Stromal cell of bone marrow (primary cell): ENCODE data around the gene FAM118B.

ENCODE experiments used
- DNase-seq: peaks from one replicate; pipeline ENCODE4 v3.0.0-alpha.2; 2012; ENCODE audit warnings: low read depth

Gene FAM118B

GRCh38 chr11:126211236-126212088, at the start of gene FAM118B, which contains the start of gene RPUSD4:
Gene FAM118B, plus strand, starts transcription at chr11:126211782. Its CDS starts 23,220 bp downstream, at chr11:126235002.
Gene RPUSD4, minus strand, starts transcription at chr11:126211650. Its CDS starts 12 bp downstream, at chr11:126211638.
- peak; percentile 91 for DNase-seq

GRCh38 chr11:126162306-126163030, 49.1 kb upstream of the FAM118B start:
- DNase-seq = no peak

GRCh38 chr11:126163074-126163700, 48.4 kb upstream of the FAM118B start:
- DNase-seq = peak; percentile 81

GRCh38 chr11:126163779-126164178, 47.8 kb upstream of the FAM118B start:
- no peak for DNase-seq

- no peak for DNase-seq
Observed at GRCh38 chr11:126164781-126165180, 46.8 kb upstream of the FAM118B start.

- DNase-seq = no peak
Observed at GRCh38 chr11:126165311-126165720, 46.3 kb upstream of the FAM118B start.

GRCh38 chr11:126165757-126166156, 45.8 kb upstream of the FAM118B start:
- DNase-seq = no peak

- no peak for DNase-seq
Observed at GRCh38 chr11:126166413-126166812, 45.2 kb upstream of the FAM118B start.

GRCh38 chr11:126167488-126167887, 44.1 kb upstream of the FAM118B start:
- no peak for DNase-seq

GRCh38 chr11:126169291-126169690, 42.3 kb upstream of the FAM118B start:
- DNase-seq = no peak

- peak; percentile 45 for DNase-seq
Observed at GRCh38 chr11:126172596-126173038, 39.0 kb upstream of the FAM118B start.

- DNase-seq = no peak
Observed at GRCh38 chr11:126173257-126173656, 38.3 kb upstream of the FAM118B start.

- DNase-seq = no peak
Observed at GRCh38 chr11:126174816-126175215, 36.8 kb upstream of the FAM118B start.

- peak; percentile 33 for DNase-seq
Observed at GRCh38 chr11:126175393-126175792, 36.2 kb upstream of the FAM118B start.

- DNase-seq = no peak
Observed at GRCh38 chr11:126176853-126177470, 34.6 kb upstream of the FAM118B start.

GRCh38 chr11:126181939-126182730, 29.4 kb upstream of the FAM118B start:
- no peak for DNase-seq

GRCh38 chr11:126182787-126183445, 28.7 kb upstream of the FAM118B start:
- DNase-seq = no peak

GRCh38 chr11:126185259-126186024, 26.1 kb upstream of the FAM118B start:
- no peak for DNase-seq

GRCh38 chr11:126186025-126186698, 25.4 kb upstream of the FAM118B start:
- DNase-seq = no peak
